Myometrial cell (primary cell): Measurements from ENCODE around the gene B4GAT1. TPM values are rescaled to one million over a fixed set of nuclear protein-coding genes. Genes with fewer than 3 reads are reported as not detected.

Experiments
- total RNA-seq: library from RNA; depleted of rRNA; stranded (reverse); fragments of >200 nt; gene quantifications from 2 replicates; pipeline ENCODE4 v1.2.3, GENCODE V29; 2015

Gene B4GAT1
- 45.0 and 50.2 TPM in 2 replicates for total RNA-seq

DNA sequence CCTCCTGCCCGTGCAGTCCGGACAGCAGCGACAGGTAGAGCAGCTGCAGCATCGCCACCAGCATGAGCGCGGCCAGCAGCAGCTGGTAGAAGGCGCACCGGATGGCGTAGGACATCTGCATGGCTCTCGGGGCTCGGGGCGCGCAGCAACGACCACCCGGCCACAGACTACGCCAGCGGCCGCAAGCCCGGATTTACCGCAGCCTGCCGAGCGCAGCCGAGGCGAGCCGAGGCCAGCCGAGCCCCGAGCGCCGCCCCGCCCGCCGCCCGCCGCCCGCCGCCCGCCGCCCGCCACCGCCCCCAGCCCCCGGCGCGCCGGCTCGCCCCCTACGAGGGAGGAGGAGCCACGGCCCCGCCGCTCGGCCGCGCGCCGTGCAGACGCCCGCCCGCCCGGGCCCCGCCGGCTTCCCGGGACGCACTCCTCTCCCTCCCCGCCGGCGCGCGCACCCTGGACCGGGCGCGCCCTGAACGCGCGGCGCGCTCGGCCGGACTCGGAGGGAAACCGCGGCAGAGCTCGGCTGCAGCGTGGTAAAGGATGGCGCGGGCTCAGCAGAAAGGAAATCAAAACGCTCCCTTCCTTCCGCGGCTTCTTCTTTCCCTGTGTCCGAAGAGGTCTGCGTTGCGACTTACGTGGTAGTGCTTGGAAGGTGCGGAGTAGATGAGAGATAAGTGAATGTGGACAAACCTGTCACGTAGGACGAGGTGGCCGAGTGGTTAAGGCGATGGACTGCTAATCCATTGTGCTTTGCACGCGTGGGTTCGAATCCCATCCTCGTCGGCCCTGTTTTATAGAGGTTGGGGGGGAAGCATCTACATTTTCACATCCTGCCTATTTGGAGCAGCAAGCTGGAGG is at the start of gene B4GAT1:
B4GAT1 (minus strand) TSS at position 205 of the 852 bp plus-strand sequence; CDS start at position 121, 84 bp downstream.

DNA sequence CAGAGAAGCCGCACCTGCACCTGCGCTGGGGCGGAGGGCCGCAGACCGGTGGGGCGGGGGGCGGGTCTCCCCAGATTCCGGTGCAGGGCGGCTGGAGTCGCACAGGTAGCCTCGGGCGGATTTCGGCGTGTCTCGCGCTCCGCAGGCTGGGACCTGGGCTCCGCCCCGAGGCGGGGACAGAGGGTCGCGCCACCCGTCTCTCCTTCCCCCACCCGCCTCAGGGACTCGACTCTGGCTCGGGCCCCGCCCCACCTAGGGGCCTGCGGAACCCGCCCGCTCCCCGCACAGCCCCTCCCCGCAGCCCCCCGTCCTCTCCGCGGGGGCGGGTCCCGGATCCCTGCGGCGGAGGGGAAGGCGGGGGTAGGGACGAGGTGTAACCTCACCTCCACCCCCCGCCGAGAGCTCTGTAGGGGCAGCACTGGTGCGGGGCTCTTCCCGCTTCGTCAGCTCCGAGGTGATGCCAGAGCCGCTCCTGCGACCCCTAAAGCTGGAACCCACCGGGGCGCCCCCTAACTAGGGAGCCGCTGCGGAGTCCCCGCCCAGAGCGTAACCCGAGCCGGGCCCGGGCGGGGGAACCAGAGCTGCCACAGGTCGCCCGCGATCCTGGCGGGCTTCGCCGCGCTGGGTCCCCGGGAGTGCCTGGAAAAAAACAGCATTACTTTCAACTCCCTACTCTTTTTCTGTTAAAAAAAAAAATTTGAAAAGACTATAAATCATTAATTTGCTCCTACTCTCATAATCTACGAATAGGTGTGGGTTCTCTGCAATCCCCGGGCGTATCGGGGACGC is 24.4 kb upstream of the B4GAT1 start, which contains the start of gene SLC29A2:
SLC29A2 (minus strand) TSS at position 134 of the 789 bp plus-strand sequence. CDS start 169 bp downstream, outside the sequence.

DNA sequence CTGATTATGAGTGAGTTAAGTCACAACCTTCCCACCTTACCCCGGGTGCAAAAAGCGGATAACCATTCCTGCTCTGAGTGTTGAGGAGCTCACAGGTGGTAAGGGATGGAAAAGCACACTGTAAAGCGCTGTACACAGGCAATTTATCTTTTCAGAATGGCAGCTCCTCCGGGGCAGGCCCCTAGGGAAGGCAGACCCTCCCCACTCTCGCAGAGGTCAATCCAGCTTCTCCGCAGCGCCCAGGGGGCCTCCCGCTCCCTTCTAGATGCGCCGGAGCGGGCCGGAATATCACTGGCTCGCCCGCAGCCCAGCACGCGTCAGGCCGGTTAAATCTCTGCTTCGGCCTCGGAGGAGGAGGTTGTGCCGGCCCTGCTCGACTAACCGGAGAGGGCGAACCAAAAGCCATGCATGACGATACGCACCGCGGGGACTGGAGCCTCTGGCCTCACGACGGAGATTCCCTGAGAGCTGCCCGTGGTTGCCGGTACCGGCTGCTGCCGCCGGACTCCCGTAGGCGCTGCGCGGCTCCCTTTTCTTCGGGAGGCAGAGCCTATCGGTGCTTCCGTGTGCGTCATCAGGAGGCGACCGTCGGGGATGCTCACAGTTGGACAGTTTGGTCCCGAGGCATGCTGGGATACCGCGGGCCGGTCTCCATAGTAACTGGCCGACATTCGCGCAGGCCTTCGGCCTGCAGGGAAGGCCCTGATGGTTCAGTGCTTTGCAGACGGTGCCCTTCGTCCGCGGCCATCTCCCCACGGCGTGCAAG is 2.7 kb downstream of the B4GAT1 start, which contains the start of gene BRMS1:
BRMS1 (minus strand) TSS at position 555 of the 766 bp plus-strand sequence. CDS start 2,870 bp downstream, outside the sequence.

DNA sequence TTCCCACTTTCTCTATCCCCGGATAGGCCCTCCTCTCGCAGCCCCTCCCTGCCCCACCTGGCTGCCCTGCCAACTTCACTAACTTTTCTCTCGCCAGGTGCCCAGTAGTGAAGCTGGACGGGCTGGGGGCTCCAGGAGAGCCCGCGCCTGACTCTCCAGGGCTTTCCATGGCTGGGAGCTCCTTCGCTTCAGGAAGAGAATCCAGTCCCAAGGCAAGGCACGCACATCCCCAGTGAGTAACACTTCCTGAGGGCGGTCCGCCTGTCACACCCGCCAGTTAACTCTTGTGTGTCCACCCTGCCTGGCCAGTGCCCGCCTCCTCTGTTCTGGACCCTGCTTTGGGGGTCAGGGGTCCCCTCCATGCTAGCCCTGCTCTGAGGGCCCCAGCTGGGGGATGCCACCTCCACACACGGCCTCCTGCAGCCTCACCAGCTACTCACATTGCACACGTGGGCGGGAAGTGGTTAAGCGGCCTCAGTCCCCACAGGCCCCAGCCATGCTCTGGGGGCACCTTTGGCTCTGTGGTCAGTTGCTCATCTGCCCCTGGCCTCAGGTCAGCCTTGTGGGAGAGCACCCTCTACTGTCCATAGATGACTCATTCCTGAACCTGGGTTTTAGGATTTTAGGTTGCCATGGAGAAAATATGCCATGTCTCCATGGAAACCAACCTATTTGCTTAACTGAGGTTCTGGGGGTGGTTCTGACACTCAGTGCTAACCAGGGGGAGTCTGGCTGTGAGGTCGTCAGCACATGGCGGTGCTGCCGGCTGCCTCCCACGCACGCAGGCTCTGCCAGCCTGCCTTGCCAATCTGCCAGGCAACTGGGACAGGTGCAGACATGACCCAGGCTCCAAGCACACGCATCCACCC is 11.0 kb downstream of the B4GAT1 start, which contains the start of gene RIN1:
RIN1 (minus strand) TSS at position 201 of the 869 bp plus-strand sequence; CDS start at position 169, 32 bp downstream.

DNA sequence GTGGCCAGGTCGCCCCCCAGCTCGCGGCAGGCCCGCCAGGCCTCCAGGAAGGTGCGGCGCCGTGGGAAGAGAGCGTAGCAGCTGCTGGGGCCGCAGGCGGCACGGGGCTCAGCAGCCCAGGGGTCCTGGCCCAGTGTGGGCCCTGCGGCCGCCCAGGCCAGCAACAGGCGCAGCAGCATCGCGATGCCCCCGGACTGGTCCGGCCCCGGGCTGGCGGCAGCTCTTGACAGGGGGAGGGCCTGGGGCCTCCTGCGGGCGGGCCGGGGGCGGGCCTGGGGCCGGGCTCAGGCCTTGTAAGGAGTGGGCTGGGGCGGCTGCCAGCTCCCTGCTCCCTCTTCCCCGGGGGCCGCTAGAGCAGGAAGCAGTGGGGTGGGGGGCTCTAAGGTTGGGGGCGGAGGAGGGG is 30.6 kb downstream of the B4GAT1 start, which contains the start of gene CD248:
CD248 (minus strand) TSS at position 196 of the 403 bp plus-strand sequence; CDS start at position 179, 17 bp downstream.

Other genes starting within 250 kb of the B4GAT1 start
- gene KLC2, start 89.9 kb downstream of the B4GAT1 start, total RNA-seq = 13.0 and 16.3 TPM in 2 replicates
- 165 and 169 TPM in 2 replicates for gene RAB1B, start 79.0 kb downstream of the B4GAT1 start, total RNA-seq
- 0.29 TPM in 1 of 2 replicates, not detected in the other for gene CNIH2, start 69.5 kb downstream of the B4GAT1 start, total RNA-seq
- gene YIF1A, start 58.5 kb downstream of the B4GAT1 start, total RNA-seq = 239 and 330 TPM in 2 replicates
- gene TMEM151A, start 55.7 kb downstream of the B4GAT1 start, total RNA-seq = not detected in 2 replicates
- gene CD248, start 30.6 kb downstream of the B4GAT1 start, total RNA-seq = 93.4 and 98.0 TPM in 2 replicates
- gene RIN1, start 11.2 kb downstream of the B4GAT1 start, total RNA-seq = 58.8 and 68.3 TPM in 2 replicates
- 64.0 and 74.1 TPM in 2 replicates for gene BRMS1, start 2.5 kb downstream of the B4GAT1 start, total RNA-seq
- gene SLC29A2, start 24.1 kb upstream of the B4GAT1 start, total RNA-seq = 0.71 and 1.2 TPM in 2 replicates
- not detected in 2 replicates for gene NPAS4, start 73.4 kb upstream of the B4GAT1 start, total RNA-seq
- 63.1 and 66.9 TPM in 2 replicates for gene MRPL11, start 91.2 kb upstream of the B4GAT1 start, total RNA-seq
- gene PELI3, start 119.3 kb upstream of the B4GAT1 start, total RNA-seq = 5.3 and 6.3 TPM in 2 replicates
- 60.1 and 79.0 TPM in 2 replicates for gene DPP3, start 132.8 kb upstream of the B4GAT1 start, total RNA-seq
- gene BBS1, start 163.0 kb upstream of the B4GAT1 start, total RNA-seq = 30.8 and 39.8 TPM in 2 replicates
- gene ZDHHC24, start 198.4 kb upstream of the B4GAT1 start, total RNA-seq = 23.9 and 28.5 TPM in 2 replicates
- gene ACTN3, start 199.3 kb upstream of the B4GAT1 start, total RNA-seq = under 0.01 and 0.18 TPM in 2 replicates
- 9.5 and 14.5 TPM in 2 replicates for gene CTSF, start 221.0 kb upstream of the B4GAT1 start, total RNA-seq
- under 0.01 and 0.35 TPM in 2 replicates for gene CCDC87, start 245.4 kb upstream of the B4GAT1 start, total RNA-seq
- gene CCS, start 245.6 kb upstream of the B4GAT1 start, total RNA-seq = 32.4 and 40.1 TPM in 2 replicates